SU-DHL-6 (cell line): ENCODE data around the gene IBA57.

Experiments used
- H2AFZ ChIP-seq: fragments of 200-600 bp; sonication (generic); 2 replicates; pipeline ENCODE4 v1.6.1; 2014; ENCODE audit warnings: low read depth, mild to moderate bottlenecking, moderate library complexity, mixed read lengths, antibody characterized with exemption, low read length; ENCODE audit not compliant: severe bottlenecking
- H3F3A ChIP-seq: fragments of 200-600 bp; shearing (Covaris generic); 2 replicates; pipeline ENCODE4 v1.6.0; 2016; ENCODE audit warnings: antibody characterized with exemption, mild to moderate bottlenecking; ENCODE audit not compliant: insufficient read depth
- H3K27ac ChIP-seq: fragments of 200-600 bp; sonication (generic); 2 replicates; pipeline ENCODE4 v1.5.1; 2016; ENCODE audit warnings: low read depth, mild to moderate bottlenecking, low read length, moderate library complexity, mixed read lengths
- H3K27me3 ChIP-seq: fragments of 200-600 bp; sonication (generic), shearing (Covaris generic); 2 replicates; pipeline ENCODE4 v1.6.0; 2014; ENCODE audit warnings: mild to moderate bottlenecking, low read length
- H3K36me3 ChIP-seq: fragments of 200-600 bp; sonication (generic); 2 replicates; pipeline ENCODE4 v1.6.1; 2014; ENCODE audit warnings: mild to moderate bottlenecking, low read length, mixed read lengths
- H3K4me2 ChIP-seq: fragments of 300-600, 200-600 bp; shearing (Covaris generic), sonication (generic); 2 replicates; pipeline ENCODE4 v1.6.0; 2014; ENCODE audit warnings: low read length, low read depth, mild to moderate bottlenecking; ENCODE audit not compliant: poor library complexity, severe bottlenecking
- H3K4me3 ChIP-seq: fragments of 200-600 bp; sonication (generic); 2 replicates; pipeline ENCODE4 v1.5.1; 2014; ENCODE audit warnings: antibody characterized with exemption, low read length, mild to moderate bottlenecking, mixed read lengths; ENCODE audit not compliant: insufficient read depth, poor library complexity, severe bottlenecking
- H3K79me2 ChIP-seq: fragments of 200-600 bp; sonication (generic); 2 replicates; pipeline ENCODE4 v1.6.1; 2014; ENCODE audit warnings: mild to moderate bottlenecking, low read length, moderate library complexity; ENCODE audit not compliant: insufficient read depth
- H3K9ac ChIP-seq: fragments of 200-600 bp; sonication (generic); 2 replicates; pipeline ENCODE4 v1.7.0; 2014; ENCODE audit warnings: mild to moderate bottlenecking, low read length
- H3K9me2 ChIP-seq: fragments of 200-600 bp; sonication (generic); replicated peaks from 2 replicates; pipeline ENCODE4 v1.6.1; 2014; ENCODE audit warnings: low read length; ENCODE audit not compliant: insufficient read depth
- H3K9me3 ChIP-seq: fragments of 200-600 bp; sonication (generic); 2 replicates; pipeline ENCODE4 v1.6.1; 2014; ENCODE audit warnings: low read length, mixed read lengths; ENCODE audit not compliant: insufficient read depth
- H4K20me1 ChIP-seq: fragments of 200-600 bp; sonication (generic); 2 replicates; pipeline ENCODE4 v1.6.1; 2014; ENCODE audit warnings: low read depth, mild to moderate bottlenecking, antibody characterized with exemption, low read length, moderate library complexity, mixed read lengths
- CTCF ChIP-seq: fragments of 200-600 bp; sonication (generic); IDR thresholded peaks from one replicate; pipeline ENCODE4 v1.5.1; 2017; ENCODE audit warnings: antibody characterized with exemption, mild to moderate bottlenecking, low read length, moderate library complexity; ENCODE audit not compliant: insufficient read depth, poor library complexity, severe bottlenecking
- EZH2phosphoT487 ChIP-seq: fragments of 200-600 bp; sonication (generic), shearing (Covaris generic); conservative IDR thresholded peaks from 2 replicates; pipeline ENCODE4 v1.6.1; 2018; ENCODE audit warnings: mild to moderate bottlenecking, antibody characterized with exemption, low read length, moderate library complexity, mixed read lengths

IBA57 gene

GRCh38 chr1:228231189-228231588 is 65.6 kb downstream of the IBA57 start:
- Histone ChIP-seq H2AFZ (no peak overlapping the region), H3K27me3 (no peaks in the 10 kb centered on the region), H3F3A (no peaks in the 10 kb centered on the region), H3K9me3 (no peaks in the 10 kb centered on the region), H3K79me2 (no peaks in the 10 kb centered on the region), H3K27ac (no peak overlapping the region), H4K20me1 (no peaks in the 10 kb centered on the region), H3K4me3 (no peak overlapping the region), H3K9ac (no peak overlapping the region), H3K9me2 (no peaks in the 10 kb centered on the region), H3K36me3 (no peaks in the 10 kb centered on the region), H3K4me2 (no peak overlapping the region)
- TF ChIP-seq EZH2phosphoT487 (no peak), CTCF (no peak)
